ENCODE data around the gene ZNF780A. TPM values are rescaled to one million over a fixed set of nuclear protein-coding genes. Genes with fewer than 3 reads are reported as not detected.
A peak's percentile ranks its signal among the peaks of the same experiment; 100 is the strongest.
"Not testable (repeated sequence)": the region's sequence is repeated elsewhere in the genome, so short reads cannot be mapped to it uniquely, and the experiment has no call there.

Gene ZNF780A
- total RNA-seq = 29.8 TPM

GRCh38 chr19:40090241-40091204 lies at the start of gene ZNF780A:
TSS of gene ZNF780A (minus strand) at chr19:40090943. CDS start at chr19:40084753, 6,190 bp downstream.
- peak; percentile 46 to 54 for DNase-seq (ENCODE audit: low spot score in 2 of 2)
- FAIRE-seq = no peak

DNA sequence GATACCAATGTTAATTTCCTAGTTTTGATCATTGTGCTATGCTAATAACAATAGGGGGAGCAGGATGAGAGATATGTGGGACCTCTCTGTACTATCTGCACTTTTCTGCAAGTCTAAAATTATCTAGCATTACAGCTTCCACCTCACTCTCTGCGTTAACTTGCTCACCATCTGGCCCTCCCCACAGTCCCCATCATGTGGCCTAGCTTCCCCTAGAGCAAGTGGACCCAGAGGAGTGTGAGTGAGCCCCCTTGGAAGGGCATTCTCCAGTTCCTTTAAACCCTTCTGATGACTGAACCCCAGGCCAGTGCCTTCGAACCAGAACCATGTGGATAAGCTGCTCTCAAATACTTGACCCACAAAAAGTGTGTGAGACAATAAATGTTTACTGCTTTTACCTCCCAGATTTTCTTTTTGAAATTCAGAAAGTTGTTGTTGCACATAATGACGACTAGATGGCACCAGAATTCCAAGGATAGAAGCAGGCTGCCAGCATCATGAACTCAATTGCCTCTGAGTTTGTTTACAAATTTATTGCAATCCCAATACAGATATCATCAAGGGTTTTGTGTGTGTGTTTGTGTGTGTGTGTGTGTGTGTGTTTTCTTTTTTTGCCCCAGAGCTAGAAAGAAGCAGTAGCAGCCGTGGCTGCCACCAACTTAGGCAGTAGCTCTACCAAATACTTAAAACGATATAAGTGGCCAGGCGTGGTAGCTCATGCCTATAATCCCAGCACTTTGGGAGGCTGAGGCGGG lies 49.0 kb upstream of the ZNF780A start:
- FAIRE-seq (peak; percentile 90), DNase-seq (ENCODE audit: low spot score in 2 of 2) (peak in 1 of 2 donors; percentile 50)

- DNase-seq (ENCODE audit: low spot score in 2 of 2) (no peak), FAIRE-seq (no peak)
Measured at GRCh38 chr19:40136818-40137217, 46.1 kb upstream of the ZNF780A start.

- no peak for FAIRE-seq
- no peak for DNase-seq (ENCODE audit: low spot score in 2 of 2)
Measured at GRCh38 chr19:40134866-40135265, 44.1 kb upstream of the ZNF780A start.

GRCh38 chr19:40133491-40133890 lies 42.7 kb upstream of the ZNF780A start:
- DNase-seq (ENCODE audit: low spot score in 2 of 2) (no peak), FAIRE-seq (no peak)

DNA sequence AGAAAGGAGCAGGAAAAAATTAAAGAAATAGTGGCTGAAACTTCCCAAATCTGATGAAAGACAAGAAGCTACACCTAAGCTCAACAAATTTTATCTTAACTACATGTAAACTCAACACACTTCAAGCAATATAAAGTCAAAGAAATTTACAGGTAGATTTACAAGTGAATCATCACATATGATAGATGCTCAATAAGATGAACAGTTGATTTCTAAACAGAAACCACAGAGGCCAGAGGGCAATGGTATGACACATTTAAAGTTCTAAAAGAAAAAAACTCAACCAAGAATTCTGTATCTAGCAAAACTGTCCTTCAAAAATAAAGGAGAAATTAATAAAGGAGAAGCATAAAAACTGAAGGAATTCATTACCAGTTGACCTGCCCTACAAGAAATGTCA lies 39.3 kb upstream of the ZNF780A start:
- FAIRE-seq = no peak
- DNase-seq (ENCODE audit: low spot score in 2 of 2) = no peak

- no peak for FAIRE-seq
- no peak for DNase-seq (ENCODE audit: low spot score in 2 of 2)
Measured at GRCh38 chr19:40129425-40129824, 38.7 kb upstream of the ZNF780A start.

GRCh38 chr19:40128991-40129390 lies 38.2 kb upstream of the ZNF780A start:
- FAIRE-seq (no peak), DNase-seq (ENCODE audit: low spot score in 2 of 2) (no peak)

DNA sequence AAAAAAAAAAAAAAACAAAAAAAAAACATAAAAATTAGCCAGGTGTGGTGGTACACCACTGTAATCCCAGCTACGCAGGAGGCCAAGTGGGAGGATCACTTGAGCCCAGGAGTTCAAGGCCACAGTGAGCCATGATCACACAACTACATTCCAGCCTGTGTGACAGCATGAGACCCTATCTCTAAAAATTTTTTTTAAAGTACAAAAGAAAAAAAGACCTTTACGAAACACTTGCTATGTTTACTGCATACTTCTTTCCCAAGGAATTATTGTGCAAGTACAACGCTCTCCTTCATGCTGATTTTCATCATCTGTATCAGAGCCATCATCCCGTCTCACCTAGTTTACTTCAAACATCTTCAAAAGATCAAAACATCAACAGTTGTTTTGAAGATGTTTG lies 28.6 kb upstream of the ZNF780A start:
- FAIRE-seq (no peak), DNase-seq (ENCODE audit: low spot score in 2 of 2) (no peak)

DNA sequence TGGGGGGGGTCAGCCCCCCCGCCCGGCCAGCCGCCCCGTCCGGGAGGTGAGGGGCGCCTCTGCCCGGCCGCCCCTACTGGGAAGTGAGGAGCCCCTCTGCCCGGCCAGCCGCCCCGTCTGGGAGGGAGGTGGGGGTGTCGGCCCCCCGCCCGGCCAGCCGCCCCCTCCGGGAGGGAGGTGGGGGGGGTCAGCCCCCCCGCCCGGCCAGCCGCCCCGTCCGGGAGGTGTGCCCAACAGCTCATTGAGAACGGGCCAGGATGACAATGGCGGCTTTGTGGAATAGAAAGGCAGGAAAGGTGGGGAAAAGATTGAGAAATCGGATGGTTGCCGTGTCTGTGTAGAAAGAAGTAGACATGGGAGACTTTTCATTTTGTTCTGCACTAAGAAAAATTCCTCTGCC lies 27.9 kb upstream of the ZNF780A start:
- not testable (repeated sequence) for DNase-seq (ENCODE audit: low spot score in 2 of 2); FAIRE-seq

DNA sequence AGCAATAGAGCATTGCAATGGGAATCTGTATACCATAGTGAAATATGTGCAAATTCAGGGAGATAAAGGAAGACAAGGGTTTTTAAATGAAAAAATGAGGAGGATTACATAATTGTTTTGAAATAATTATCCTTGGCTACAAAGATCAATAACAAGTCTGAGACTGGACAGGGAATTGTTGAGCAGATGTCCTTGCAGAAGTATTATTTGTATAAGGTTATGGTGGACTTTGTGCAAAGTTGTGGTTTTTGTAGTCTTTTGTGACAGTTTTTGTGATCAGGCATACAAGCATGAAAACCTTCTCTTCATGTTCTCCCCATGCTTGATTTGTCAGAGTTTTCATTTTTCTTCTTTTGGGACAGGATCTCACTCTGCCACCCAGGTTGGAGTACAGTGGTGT lies 25.3 kb upstream of the ZNF780A start:
- FAIRE-seq (no peak), DNase-seq (ENCODE audit: low spot score in 2 of 2) (no peak)

GRCh38 chr19:40114119-40114518 lies 23.4 kb upstream of the ZNF780A start:
- FAIRE-seq; DNase-seq (ENCODE audit: low spot score in 2 of 2): not testable (repeated sequence)

DNA sequence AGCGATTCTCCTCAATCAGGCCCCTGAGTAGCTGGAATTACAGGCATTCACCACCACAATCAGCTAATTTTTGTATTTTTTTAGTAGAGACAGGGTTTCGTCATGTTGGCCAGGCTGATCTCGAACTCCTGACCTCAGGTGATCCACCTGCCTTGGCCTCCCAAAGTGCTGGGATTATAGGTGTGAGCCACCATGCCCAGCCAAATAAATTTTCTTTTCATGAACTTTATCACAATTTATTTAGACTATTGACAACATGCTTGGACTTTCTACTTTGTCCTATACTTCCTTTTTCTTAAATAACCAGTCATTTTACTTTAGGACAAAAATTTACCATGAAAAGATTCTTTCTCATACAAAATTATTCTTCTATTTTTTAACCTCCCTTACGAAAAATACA lies 21.5 kb upstream of the ZNF780A start:
- DNase-seq (ENCODE audit: low spot score in 2 of 2); FAIRE-seq: not testable (repeated sequence)

DNA sequence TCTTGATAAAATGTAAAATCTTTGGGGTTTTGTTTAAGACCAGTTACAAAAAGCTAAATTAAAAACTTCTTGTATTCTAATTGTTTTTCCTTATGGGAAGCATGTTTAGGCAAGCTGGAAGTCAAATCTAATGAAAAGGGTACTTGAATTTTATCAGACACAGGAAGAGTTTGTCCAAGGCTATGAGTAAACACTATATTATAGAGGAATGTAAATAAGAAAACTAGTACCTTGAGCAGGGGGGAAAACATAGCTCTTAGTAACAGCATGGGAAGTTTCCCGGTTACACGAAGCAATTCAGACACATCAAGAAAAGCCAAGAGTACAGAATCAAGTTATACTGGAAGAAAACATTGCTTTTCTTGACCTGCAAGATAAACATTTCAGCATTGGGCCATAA lies 19.8 kb upstream of the ZNF780A start:
- no peak for DNase-seq (ENCODE audit: low spot score in 2 of 2)
- FAIRE-seq = no peak

DNA sequence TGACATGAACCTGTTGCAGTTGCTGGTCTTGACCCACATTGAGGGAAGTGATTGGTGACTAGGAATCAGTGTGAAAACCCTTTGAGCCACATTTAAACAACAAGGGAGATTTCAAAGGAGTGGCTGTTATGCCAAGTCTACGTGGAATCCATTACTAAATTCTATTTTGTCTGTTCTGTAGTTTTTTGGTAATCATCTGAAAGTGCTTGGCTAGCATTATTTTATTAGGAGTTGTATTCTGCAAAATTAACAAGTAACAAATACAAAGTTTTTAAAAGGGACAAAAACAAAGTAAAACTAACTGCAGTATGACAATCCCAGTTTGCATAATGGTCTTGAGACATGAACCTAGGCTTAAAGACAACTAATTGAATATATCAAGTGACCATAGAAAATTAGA lies 14.0 kb upstream of the ZNF780A start:
- FAIRE-seq (no peak), DNase-seq (ENCODE audit: low spot score in 2 of 2) (no peak)

GRCh38 chr19:40103600-40103999 lies 12.9 kb upstream of the ZNF780A start:
- DNase-seq (ENCODE audit: low spot score in 2 of 2) = no peak
- FAIRE-seq = no peak

DNA sequence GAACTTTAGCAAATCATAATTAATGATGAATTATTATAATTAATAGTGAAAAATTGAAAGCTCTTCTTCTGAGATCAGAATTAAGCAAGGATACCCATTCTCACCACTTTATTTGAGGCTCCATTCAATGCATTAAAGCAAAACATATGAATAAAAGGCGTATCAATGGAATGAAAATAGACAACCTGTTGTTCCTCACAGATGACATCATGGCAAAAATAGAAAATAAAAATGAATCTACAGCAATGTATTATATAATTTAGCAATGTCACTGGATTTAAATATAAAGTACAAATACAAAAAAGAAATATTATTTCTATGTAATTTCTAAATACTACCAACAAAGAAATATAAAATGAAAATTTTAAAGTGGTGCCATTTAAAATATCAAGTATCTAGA lies 11.1 kb upstream of the ZNF780A start:
- FAIRE-seq (no peak), DNase-seq (ENCODE audit: low spot score in 2 of 2) (no peak)

DNA sequence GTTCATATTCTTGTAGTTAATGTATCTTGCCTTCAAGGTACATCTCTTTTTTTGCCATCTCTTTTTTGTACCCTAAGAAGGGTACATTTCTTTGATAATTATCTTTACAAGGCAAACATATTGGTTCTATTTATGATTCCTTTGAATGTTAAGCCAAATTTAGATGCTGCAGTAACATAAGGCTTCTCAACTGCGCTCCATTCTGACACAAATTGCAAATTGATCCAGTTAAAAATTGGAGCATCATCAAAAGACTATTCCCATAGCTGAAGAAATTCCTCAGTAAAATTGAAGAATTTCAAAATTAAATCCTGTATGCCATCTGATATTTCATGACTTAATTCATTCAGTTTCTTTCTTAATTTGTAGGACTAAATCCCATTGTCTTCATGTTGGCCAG lies 2.7 kb upstream of the ZNF780A start:
- FAIRE-seq (no peak), DNase-seq (ENCODE audit: low spot score in 2 of 2) (no peak)

- DNase-seq (ENCODE audit: low spot score in 2 of 2) (no peak), FAIRE-seq (no peak)
Measured at GRCh38 chr19:40091205-40092129, 724 bp upstream of the ZNF780A start.

DNA sequence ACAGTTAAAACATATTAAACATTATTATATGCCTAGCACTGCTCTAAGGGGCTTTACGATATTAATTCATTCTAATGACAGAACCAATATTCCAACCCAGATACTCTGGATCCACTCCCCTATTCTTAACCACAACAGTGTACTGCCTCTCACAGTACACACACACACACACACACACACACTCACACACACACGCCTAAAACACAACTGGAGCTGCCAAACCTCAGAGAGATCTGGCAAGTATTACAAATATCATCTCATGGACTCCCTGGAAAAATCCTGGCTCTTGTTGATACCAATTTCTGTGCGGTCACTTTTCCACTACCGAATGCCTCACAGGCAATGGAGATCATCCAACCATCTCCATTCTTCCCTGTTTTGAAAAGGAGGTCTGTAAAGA lies 1.3 kb downstream of the ZNF780A start:
- no peak for DNase-seq (ENCODE audit: low spot score in 2 of 2)

More for the DNA sequence above, 1.3 kb downstream of the ZNF780A start:
- FAIRE-seq = no peak

Data from frontal cortex (tissue), 4 donors.